Naive thymus-derived CD4-positive, alpha-beta T cell (primary cell): Measurements from ENCODE around the gene LDLRAD4. TPM values are rescaled to one million over a fixed set of nuclear protein-coding genes. Genes with fewer than 3 reads are reported as not detected.
A peak's percentile ranks its signal among the peaks of the same experiment; 100 is the strongest.

ENCODE experiments used
- ATAC-seq: fragments of 150-1000 bp; cut with Tn5 transposase; 2 replicates; pipeline ENCODE4 v1.10.0; 2021; ENCODE audit warnings: mild to moderate bottlenecking, moderate library complexity
- CTCF ChIA-PET: fragments of 350-600 bp; sonication (Branson Sonifier 250); formaldehyde crosslinking; loops from one replicate; lab custom pipeline; 2021; ENCODE audit warnings: antibody characterized with exemption; lab: Charles Lee
- POLR2A ChIA-PET: fragments of 350-600 bp; sonication (Branson Sonifier 250); formaldehyde crosslinking; loops from one replicate; lab custom pipeline; 2021; ENCODE audit warnings: antibody characterized with exemption, inconsistent platforms; lab: Charles Lee
- DNase-seq, 9 donors: peaks; one replicate each; pipeline versions ENCODE4 v3.0.0 to v3.0.0-alpha.2; 2020 to 2022; ENCODE audit warnings: mixed read lengths in 1 of 9
- H3K27ac ChIP-seq: one replicate; pipeline ENCODE4 v1.7.0; 2013; ENCODE audit warnings: mild to moderate bottlenecking, low read depth, low read length, moderate library complexity
- H3K27me3 ChIP-seq, 2 donors: one replicate each; pipeline ENCODE4 v1.7.0; 2013; ENCODE audit warnings: low read length in 2 of 2, mild to moderate bottlenecking in 2 of 2, moderate library complexity in 2 of 2; ENCODE audit not compliant: control insufficient read depth in 2 of 2, insufficient read depth in 2 of 2
- H3K36me3 ChIP-seq, 3 experiments: 1 replicate in 2 of 3; 2 replicates in 1 of 3; pipeline ENCODE4 v1.7.0; 2013; ENCODE audit warnings: low read length in 3 of 3, mild to moderate bottlenecking in 3 of 3, moderate library complexity in 1 of 3; ENCODE audit not compliant: insufficient read depth in 3 of 3, control insufficient read depth in 2 of 3
- H3K4me1 ChIP-seq, 2 donors: one replicate each; pipeline ENCODE4 v1.7.0; 2013; ENCODE audit warnings: low read length in 2 of 2, mild to moderate bottlenecking in 2 of 2, moderate library complexity in 1 of 2; ENCODE audit not compliant: control insufficient read depth in 2 of 2, insufficient read depth in 2 of 2
- H3K4me3 ChIP-seq: 2 replicates; pipeline ENCODE4 v1.7.0; 2013; ENCODE audit warnings: mild to moderate bottlenecking, low read length
- H3K9me3 ChIP-seq, 3 experiments: 1 replicate in 2 of 3; 2 replicates in 1 of 3; pipeline ENCODE4 v1.7.0; 2013; ENCODE audit warnings: low read length in 3 of 3; ENCODE audit not compliant: control insufficient read depth in 2 of 3
- H3K27ac Mint-ChIP-seq, 9 donors: one replicate each; pipeline ENCODE4 v1.8.0; 2020 to 2022; ENCODE audit warnings: mixed read lengths in 9 of 9, mild to moderate bottlenecking in 8 of 9, moderate library complexity in 5 of 9, inconsistent platforms in 2 of 9
- H3K27me3 Mint-ChIP-seq, 5 donors: one replicate each; pipeline ENCODE4 v1.8.0; 2021 to 2022; ENCODE audit warnings: mixed read lengths in 5 of 5, mild to moderate bottlenecking in 1 of 5
- H3K36me3 Mint-ChIP-seq, 5 donors: one replicate each; pipeline ENCODE4 v1.8.0; 2020 to 2022; ENCODE audit warnings: mixed read lengths in 5 of 5, mild to moderate bottlenecking in 3 of 5, inconsistent platforms in 1 of 5
- H3K4me1 Mint-ChIP-seq, 7 donors: one replicate each; pipeline ENCODE4 v1.8.0; 2020 to 2022; ENCODE audit warnings: mixed read lengths in 7 of 7, mild to moderate bottlenecking in 3 of 7, inconsistent platforms in 1 of 7
- H3K4me3 Mint-ChIP-seq, 10 donors: one replicate each; pipeline ENCODE4 v1.8.0; 2020 to 2022; ENCODE audit warnings: mild to moderate bottlenecking in 10 of 10, mixed read lengths in 10 of 10, moderate library complexity in 6 of 10, inconsistent platforms in 2 of 10
- H3K9me3 Mint-ChIP-seq, 11 donors: one replicate each; pipeline ENCODE4 v1.8.0; 2020 to 2022; ENCODE audit warnings: mixed read lengths in 11 of 11, mild to moderate bottlenecking in 4 of 11, inconsistent platforms in 1 of 11, moderate library complexity in 1 of 11
- intact Hi-C, 2 donors: fragments of 100-400 bp; cut with micrococcal nuclease; formaldehyde crosslinking; loops; one replicate each; pipeline ENCODE4 v1.15.1; 2023
- polyA plus RNA-seq, 2 donors: library from polyadenylated mRNA; unstranded; fragments of 300-500 nt; fragmentation: Illumina TruSeq; gene quantifications; one replicate each; pipeline ENCODE4 v1.2.3, GENCODE V29; 2021
- total RNA-seq, 6 experiments: library from RNA in 5 of 6; stranded (reverse) in 5 of 6; gene quantifications; 1 replicate in 5 of 6; 2 replicates in 1 of 6; pipeline ENCODE4 v1.2.3 and lab custom pipeline; 2021 to 2026

LDLRAD4 gene
- total and polyA plus RNA-seq, 7 experiments from 2014 or later, result 13.0 to 84.3 (median 53.7) TPM

DNA sequence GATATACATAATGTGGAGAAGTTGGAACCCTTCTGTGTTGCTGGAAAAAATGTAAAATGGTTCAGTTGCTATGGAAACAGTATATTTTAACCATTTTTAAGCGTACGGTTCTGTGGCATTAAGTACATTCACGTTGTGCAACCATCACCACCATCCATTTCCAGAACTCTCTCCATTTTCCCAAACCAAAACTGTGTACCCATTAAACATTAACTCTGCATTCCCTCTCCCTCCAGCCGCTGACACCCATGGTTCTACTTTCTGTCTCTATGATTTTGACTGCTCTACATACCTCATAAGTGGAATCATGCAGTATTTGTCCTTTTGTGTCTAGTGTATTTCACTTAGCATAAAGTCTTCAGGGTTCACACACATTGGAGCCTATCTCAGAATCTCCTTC, 67.3 kb downstream of the LDLRAD4 start:
- no peak overlapping the region for H3K4me3 ChIP-seq
- Mint-ChIP-seq H3K4me1 (peaks cover 8 to 62% (median 29%) of the 10 kb centered on the region in 7 donors), H3K27me3 (no peaks in the 10 kb centered on the region), H3K4me3 (no peak overlapping the region), H3K27ac (peak overlapping the region in 3 of 9 donors; percentile 3 to 37 (median 23)), H3K9me3 (peaks cover 0 to 5% (median 0%) of the 10 kb centered on the region in 11 donors), H3K36me3 (peaks cover 3 to 12% (median 6%) of the 10 kb centered on the region in 5 donors)
- no peaks in the 10 kb centered on the region for H3K27me3 ChIP-seq
- no peak overlapping the region for H3K27ac ChIP-seq
- no peaks in the 10 kb centered on the region for H3K36me3 ChIP-seq
- POLR2A ChIA-PET, result no interaction called here
- DNase-seq (no peak), ATAC-seq (no peak)
- peaks cover 7 to 11% of the 10 kb centered on the region in 2 donors for H3K4me1 ChIP-seq
- H3K9me3 ChIP-seq, result no peaks in the 10 kb centered on the region
- CTCF ChIA-PET, result no interaction called here
- intact Hi-C loops, result no loop called here

GRCh38 chr18:13286456-13287125, 68.0 kb downstream of the LDLRAD4 start:
- H3K27me3 Mint-ChIP-seq, result no peaks in the 10 kb centered on the region
- H3K36me3 ChIP-seq, result no peaks in the 10 kb centered on the region
- H3K36me3 Mint-ChIP-seq, result peaks cover 3 to 12% (median 6%) of the 10 kb centered on the region in 5 donors
- H3K9me3 Mint-ChIP-seq, result peaks cover 0 to 5% (median 0%) of the 10 kb centered on the region in 11 donors
- no peak overlapping the region for H3K4me3 Mint-ChIP-seq
- H3K4me1 ChIP-seq, result peaks cover 6 to 11% of the 10 kb centered on the region in 2 donors
- no peak overlapping the region for H3K4me3 ChIP-seq
- ATAC-seq (no peak), DNase-seq (no peak)
- no peaks in the 10 kb centered on the region for H3K27me3 ChIP-seq
- no peak overlapping the region for H3K27ac ChIP-seq
- H3K4me1 Mint-ChIP-seq, result peaks cover 8 to 66% (median 25%) of the 10 kb centered on the region in 7 donors
- no peaks in the 10 kb centered on the region for H3K9me3 ChIP-seq
- intact Hi-C loops, result no loop called here
- ChIA-PET CTCF (no interaction called here), POLR2A (no interaction called here)
- peak overlapping the region in 1 of 9 donors; percentile 86 for H3K27ac Mint-ChIP-seq

- Mint-ChIP-seq H3K27me3 (no peaks in the 10 kb centered on the region), H3K4me1 (peaks cover 5 to 63% (median 18%) of the 10 kb centered on the region in 7 donors), H3K36me3 (peaks cover 0 to 9% (median 3%) of the 10 kb centered on the region in 5 donors), H3K27ac (no peak overlapping the region), H3K9me3 (peaks cover 0 to 5% (median 0%) of the 10 kb centered on the region in 11 donors), H3K4me3 (no peak overlapping the region)
- POLR2A ChIA-PET, result no interaction called here
- ATAC-seq, result no peak
- intact Hi-C loops, result no loop called here
- Histone ChIP-seq H3K27ac (no peak overlapping the region), H3K9me3 (no peaks in the 10 kb centered on the region), H3K27me3 (no peaks in the 10 kb centered on the region), H3K4me1 (peaks cover 0 to 11% of the 10 kb centered on the region in 2 donors), H3K36me3 (no peaks in the 10 kb centered on the region), H3K4me3 (no peak overlapping the region)
- no peak for DNase-seq
- CTCF ChIA-PET, result no interaction called here
Measured at GRCh38 chr18:13287372-13287771, 68.8 kb downstream of the LDLRAD4 start.

DNA sequence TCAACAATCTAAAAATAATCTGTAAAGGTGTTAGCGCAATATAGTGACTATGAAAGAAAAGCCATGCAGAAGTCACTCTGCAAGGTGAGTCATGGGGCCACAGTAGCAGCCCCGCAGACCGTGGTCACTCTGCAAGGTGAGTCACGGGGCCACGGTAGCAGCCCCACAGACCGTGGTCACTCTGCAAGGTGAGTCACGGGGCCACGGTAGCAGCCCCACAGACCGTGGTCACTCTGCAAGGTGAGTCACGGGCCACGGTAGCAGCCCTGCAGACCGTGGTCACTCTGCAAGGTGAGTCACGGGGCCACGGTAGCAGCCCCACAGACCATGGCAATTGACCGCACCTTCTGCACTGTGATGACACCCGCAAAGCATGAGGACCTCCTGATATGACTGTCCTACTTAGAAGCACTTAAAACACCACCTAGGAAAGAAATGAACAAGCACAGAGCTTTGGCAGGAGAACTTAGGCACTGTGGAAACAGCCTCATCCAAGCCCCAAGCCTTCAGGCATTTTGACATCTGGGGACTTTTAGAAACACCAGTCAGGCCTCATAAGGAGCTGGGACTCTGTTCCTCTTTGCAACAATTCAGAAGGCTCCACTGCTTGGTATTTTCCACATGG, 70.1 kb downstream of the LDLRAD4 start:
- POLR2A ChIA-PET, result interaction anchor here (0.8 to 1.3 kb wide), 2 partner anchors 10 to 91 kb away, joined by 3 to 4 read pairs; no protein-coding TSS in a partner anchor

GRCh38 chr18:13289481-13290205, 71.1 kb downstream of the LDLRAD4 start:
- Histone ChIP-seq H3K36me3 (no peaks in the 10 kb centered on the region), H3K4me3 (no peak overlapping the region), H3K4me1 (peaks cover 0 to 7% of the 10 kb centered on the region in 2 donors), H3K27ac (no peak overlapping the region), H3K9me3 (no peaks in the 10 kb centered on the region), H3K27me3 (no peaks in the 10 kb centered on the region)
- no peaks in the 10 kb centered on the region for H3K9me3 Mint-ChIP-seq
- peaks cover 3 to 48% (median 11%) of the 10 kb centered on the region in 7 donors for H3K4me1 Mint-ChIP-seq
- ChIA-PET CTCF (no interaction called here), POLR2A (interaction anchor here (1.3 kb wide), 1 partner anchor 9 kb away, joined by 4 read pairs; no protein-coding TSS in a partner anchor)
- no peaks in the 10 kb centered on the region for H3K27me3 Mint-ChIP-seq
- no peak overlapping the region for H3K4me3 Mint-ChIP-seq
- peaks cover 0 to 3% (median 2%) of the 10 kb centered on the region in 5 donors for H3K36me3 Mint-ChIP-seq
- H3K27ac Mint-ChIP-seq, result peak overlapping the region in 5 of 9 donors; percentile 0 to 72 (median 51)
- ATAC-seq, result no peak
- no peak for DNase-seq
- intact Hi-C loops, result no loop called here

More for the DNA sequence above, 70.1 kb downstream of the LDLRAD4 start:
- Histone ChIP-seq H3K27ac (no peak overlapping the region), H3K4me3 (no peak overlapping the region), H3K4me1 (peaks cover 0 to 11% of the 10 kb centered on the region in 2 donors), H3K36me3 (no peaks in the 10 kb centered on the region), H3K27me3 (no peaks in the 10 kb centered on the region), H3K9me3 (no peaks in the 10 kb centered on the region)
- ATAC-seq, result no peak
- H3K9me3 Mint-ChIP-seq, result no peaks in the 10 kb centered on the region
- CTCF ChIA-PET, result interaction anchor here (0.6 kb wide), 1 partner anchor 139 kb away, joined by 3 read pairs; no protein-coding TSS in a partner anchor
- no peak overlapping the region for H3K27ac Mint-ChIP-seq
- intact Hi-C loops, result no loop called here
- H3K4me3 Mint-ChIP-seq, result no peak overlapping the region
- H3K36me3 Mint-ChIP-seq, result peaks cover 0 to 4% (median 3%) of the 10 kb centered on the region in 5 donors
- H3K4me1 Mint-ChIP-seq, result peaks cover 5 to 53% (median 11%) of the 10 kb centered on the region in 7 donors
- DNase-seq, result no peak
- no peaks in the 10 kb centered on the region for H3K27me3 Mint-ChIP-seq

- Mint-ChIP-seq H3K4me1 (peaks cover 2 to 50% (median 12%) of the 10 kb centered on the region in 7 donors), H3K4me3 (peak overlapping the region in 1 of 10 donors; percentile 15)
- CTCF ChIA-PET, result no interaction called here
Measured at GRCh38 chr18:13290856-13291271, 72.3 kb downstream of the LDLRAD4 start.

More at GRCh38 chr18:13290856-13291271, 72.3 kb downstream of the LDLRAD4 start:
- intact Hi-C loops, result no loop called here
- H3K9me3 ChIP-seq, result no peaks in the 10 kb centered on the region
- no peak overlapping the region for H3K4me3 ChIP-seq
- H3K4me1 ChIP-seq, result no peaks in the 10 kb centered on the region
- peak in 1 of 9 donors; percentile 57 for DNase-seq
- no peaks in the 10 kb centered on the region for H3K27me3 ChIP-seq
- H3K36me3 Mint-ChIP-seq, result peaks cover 0 to 4% (median 2%) of the 10 kb centered on the region in 5 donors
- no peaks in the 10 kb centered on the region for H3K27me3 Mint-ChIP-seq
- peak overlapping the region in 3 of 9 donors; percentile 12 to 66 (median 52) for H3K27ac Mint-ChIP-seq
- no peaks in the 10 kb centered on the region for H3K9me3 Mint-ChIP-seq
- no peak overlapping the region for H3K27ac ChIP-seq
- POLR2A ChIA-PET, result interaction anchor here (0.6 to 0.7 kb wide), 2 partner anchors 37 to 53 kb away, joined by 3 read pairs; no protein-coding TSS in a partner anchor
- no peaks in the 10 kb centered on the region for H3K36me3 ChIP-seq
- ATAC-seq, result peak; percentile 58
